ENCODE results near the gene LYRM9.
"Not testable (repeated sequence)": the region's sequence is repeated elsewhere in the genome, so short reads cannot be mapped to it uniquely, and the experiment has no call there.

Gene LYRM9

GRCh38 chr17:27912964-27913363 is 19.8 kb upstream of the LYRM9 start:
- no peak overlapping the region for H3K4me3 ChIP-seq (ENCODE audit: low read depth, low read length)
- ChIA-PET CTCF (interaction anchor here (1.3 kb wide), 1 partner anchor 19 kb away, joined by 4 read pairs; no protein-coding TSS in a partner anchor), POLR2A (no interaction called here)
- no peak for DNase-seq (ENCODE audit: low read depth, low spot score)
- no peak for TF ChIP-seq CTCF (IDR thresholded peaks at IDR 0.05; ENCODE audit: insufficient read depth, low read length, missing control alignments)

GRCh38 chr17:27912299-27912698 is 19.1 kb upstream of the LYRM9 start:
- CTCF ChIA-PET = interaction anchor here (1.3 kb wide), 1 partner anchor 18 kb away, joined by 4 read pairs; no protein-coding TSS in a partner anchor
- DNase-seq (ENCODE audit: low read depth, low spot score); H3K4me3 ChIP-seq (ENCODE audit: low read depth, low read length); POLR2A ChIA-PET: not testable (repeated sequence)

- ChIA-PET POLR2A (no interaction called here), CTCF (interaction anchor here (1.1 kb wide), 1 partner anchor 14 kb away, joined by 6 read pairs; no protein-coding TSS in a partner anchor)
- TF ChIP-seq CTCF (IDR thresholded peaks at IDR 0.05; ENCODE audit: insufficient read depth, low read length, missing control alignments) = no peak
- H3K4me3 ChIP-seq (ENCODE audit: low read depth, low read length) = no peak overlapping the region
- no peak for DNase-seq (ENCODE audit: low read depth, low spot score)
These were observed 14.9 kb upstream of the LYRM9 start for GRCh38 chr17:27907976-27908558.

- H3K4me3 ChIP-seq (ENCODE audit: low read depth, low read length) = no peak overlapping the region
- CTCF ChIA-PET = interaction anchor here (1.6 kb wide), 1 partner anchor 13 kb away, joined by 9 read pairs; the partner anchor contains the start of gene LYRM9
- POLR2A ChIA-PET = no interaction called here
- no peak for TF ChIP-seq CTCF (IDR thresholded peaks at IDR 0.05; ENCODE audit: insufficient read depth, low read length, missing control alignments)
- no peak for DNase-seq (ENCODE audit: low read depth, low spot score)
These were observed 13.5 kb upstream of the LYRM9 start for GRCh38 chr17:27906623-27907022.

- POLR2A ChIA-PET = no interaction called here
- DNase-seq (ENCODE audit: low read depth, low spot score) = no peak
- CTCF ChIA-PET = interaction anchor here (1.6 kb wide), 1 partner anchor 13 kb away, joined by 9 read pairs; the partner anchor contains the start of gene LYRM9
- TF ChIP-seq CTCF (IDR thresholded peaks at IDR 0.05; ENCODE audit: insufficient read depth, low read length, missing control alignments) = no peak
- no peak overlapping the region for H3K4me3 ChIP-seq (ENCODE audit: low read depth, low read length)
These were observed 13.0 kb upstream of the LYRM9 start for GRCh38 chr17:27906226-27906580.

GRCh38 chr17:27905447-27906225 is 12.5 kb upstream of the LYRM9 start:
- DNase-seq (ENCODE audit: low read depth, low spot score) = no peak
- ChIA-PET POLR2A (no interaction called here), CTCF (interaction anchor here (0.7 to 1.6 kb wide), 2 partner anchors 12 kb away, joined by 3 to 9 read pairs; partner anchors contain the start of gene LYRM9)
- TF ChIP-seq CTCF (IDR thresholded peaks at IDR 0.05; ENCODE audit: insufficient read depth, low read length, missing control alignments) = no peak
- H3K4me3 ChIP-seq (ENCODE audit: low read depth, low read length) = no peak overlapping the region

Measured in AG04449 (cell line).